Hepatic stellate cell (primary cell): ENCODE measurements around the gene MOB3B.

ENCODE experiments used
- DNase-seq: peaks from one replicate; pipeline ENCODE4 v3.0.0; 2011; ENCODE audit warnings: low spot score

The MOB3B gene

GRCh38 chr9:27540502-27540901 is 10.9 kb upstream of the MOB3B start:
- no peak for DNase-seq

- DNase-seq, result peak; percentile 24
These were observed 10.1 kb upstream of the MOB3B start for GRCh38 chr9:27539479-27540441.

GRCh38 chr9:27538647-27539046 is 9.0 kb upstream of the MOB3B start:
- no peak for DNase-seq

- no peak for DNase-seq
These were observed 8.1 kb upstream of the MOB3B start for GRCh38 chr9:27537756-27538155.

DNA sequence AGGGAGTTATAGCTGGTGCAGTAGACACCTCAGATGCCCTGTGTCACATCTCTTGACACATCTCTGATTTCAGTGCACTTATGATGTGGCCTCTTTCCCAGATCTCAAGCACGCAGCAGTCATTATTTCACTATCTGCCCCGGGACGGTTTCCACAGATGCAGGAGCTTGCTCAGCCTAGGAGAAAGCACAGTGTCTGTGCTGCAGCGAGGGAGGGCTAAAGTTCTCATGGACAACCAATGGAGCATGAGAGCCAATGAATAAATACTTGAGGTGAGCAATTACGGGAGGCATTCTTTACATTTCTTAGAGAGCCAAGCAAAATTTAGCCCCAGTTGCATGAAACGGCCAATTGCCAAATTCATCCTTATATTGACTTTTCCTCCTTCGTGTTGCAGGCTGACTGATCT is 7.4 kb upstream of the MOB3B start:
- DNase-seq, result no peak

- DNase-seq, result no peak
These were observed 6.6 kb upstream of the MOB3B start for GRCh38 chr9:27536168-27536567.

DNA sequence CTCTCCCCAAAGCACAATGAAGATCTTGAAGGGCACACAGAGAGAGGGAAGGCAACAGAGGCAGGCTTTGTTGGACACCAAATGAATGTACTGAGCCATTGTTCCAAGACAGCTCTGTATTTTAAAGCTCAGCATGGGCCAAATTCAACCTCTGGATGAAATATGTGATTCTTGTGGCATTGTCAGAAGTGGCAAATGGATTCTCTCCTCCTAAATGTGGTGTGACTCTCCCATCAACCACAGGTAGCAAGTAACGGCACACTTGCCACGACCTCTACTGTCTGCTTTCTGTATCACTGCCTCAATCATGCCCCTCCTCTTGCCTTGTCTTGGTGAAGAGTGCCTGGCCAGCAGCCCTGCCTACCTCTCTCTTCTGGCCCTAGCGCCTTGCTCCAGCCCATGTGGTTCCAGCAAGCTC is 6.1 kb upstream of the MOB3B start:
- no peak for DNase-seq

DNA sequence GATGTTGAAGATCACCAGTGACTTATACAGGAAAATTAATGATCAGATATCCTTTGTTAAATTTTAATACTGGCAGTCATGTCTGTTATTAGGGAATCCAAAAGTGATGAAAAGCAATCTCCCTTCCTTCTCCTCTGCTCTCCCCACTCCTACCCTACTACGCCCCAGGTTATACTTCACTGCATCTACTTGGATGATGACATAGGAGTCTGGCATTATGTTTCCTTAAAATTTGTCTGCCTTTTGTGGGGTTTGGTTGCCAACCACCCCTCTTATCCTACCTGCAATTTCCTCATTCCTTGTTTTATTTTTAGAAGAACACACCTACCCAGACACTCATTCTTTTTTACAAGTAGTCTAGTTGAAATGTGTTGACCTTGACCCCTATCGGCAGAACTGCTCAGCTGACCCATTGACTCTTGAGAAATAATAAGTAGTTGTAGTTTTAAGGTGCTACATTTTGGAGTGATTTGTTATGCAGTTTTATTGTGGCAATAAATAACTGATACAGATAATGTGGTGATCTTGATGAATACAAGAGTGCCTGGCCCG is 5.1 kb upstream of the MOB3B start:
- no peak for DNase-seq

GRCh38 chr9:27534131-27534530 is 4.5 kb upstream of the MOB3B start:
- DNase-seq, result no peak

- DNase-seq, result no peak
These were observed 3.7 kb upstream of the MOB3B start for GRCh38 chr9:27533311-27533710.

- DNase-seq, result no peak
These were observed 2.4 kb upstream of the MOB3B start for GRCh38 chr9:27532046-27532445.

DNA sequence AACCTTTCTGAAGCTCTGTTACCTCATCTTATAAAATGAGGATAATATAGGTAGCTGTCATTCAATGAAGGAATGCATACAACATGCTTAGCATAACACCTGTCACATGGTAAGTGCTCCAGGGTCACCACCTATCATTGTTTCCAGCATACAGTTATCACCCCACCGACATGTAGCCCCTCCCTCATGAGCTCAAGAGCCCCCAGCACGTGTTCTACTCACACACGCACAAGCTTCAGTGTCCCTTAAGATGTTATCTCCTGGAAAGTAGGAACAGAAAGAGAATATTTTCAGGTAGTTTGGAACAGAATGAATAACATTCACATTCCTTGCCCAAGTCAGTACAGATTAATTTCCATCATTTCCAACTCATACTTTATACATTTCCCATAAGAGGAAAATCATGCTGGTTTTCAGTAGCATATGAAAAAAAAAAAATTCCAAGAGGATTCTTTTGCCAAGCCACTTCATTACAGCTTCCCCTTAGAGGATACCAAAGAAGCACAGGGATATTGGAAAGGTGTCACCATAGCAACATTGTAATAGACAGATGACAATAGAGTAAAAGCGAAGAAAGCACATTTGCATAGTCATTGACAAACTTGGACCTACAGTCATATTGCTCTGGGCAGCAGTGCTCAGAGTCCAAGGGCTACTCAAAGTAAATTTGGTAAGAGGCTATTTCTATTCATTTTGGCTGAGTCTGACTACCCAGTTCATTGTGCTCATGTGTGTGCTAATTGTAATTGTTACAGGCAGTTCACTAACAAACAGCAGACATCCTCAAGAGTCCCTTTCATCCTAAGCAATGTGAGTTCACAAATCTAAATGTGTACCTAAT is 1.5 kb upstream of the MOB3B start:
- DNase-seq, result no peak

DNA sequence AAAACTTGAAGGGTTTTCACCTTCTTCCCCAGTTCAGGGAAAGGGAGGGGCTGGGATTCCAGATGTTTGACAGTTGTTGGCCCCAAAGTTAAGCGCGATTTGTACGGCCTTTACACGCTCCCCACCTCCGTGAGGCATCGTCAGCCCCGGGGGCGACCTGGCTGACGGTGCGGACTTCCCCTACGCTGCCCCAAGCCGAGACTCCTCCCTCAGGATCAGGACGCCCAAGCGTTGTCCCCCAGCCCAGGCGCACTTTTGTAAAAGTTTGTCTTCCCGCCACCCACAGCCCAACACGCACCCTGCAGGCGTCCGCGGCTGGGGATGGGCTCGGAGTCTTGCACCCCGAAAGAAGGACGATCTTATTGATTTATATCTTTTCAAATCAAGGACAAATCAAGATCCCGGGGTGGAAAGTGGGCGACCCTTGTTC is 713 bp downstream of the MOB3B start:
- DNase-seq, result peak; percentile 18

- peak; percentile 26 for DNase-seq
These were observed 1.3 kb downstream of the MOB3B start for GRCh38 chr9:27528076-27528885.

DNA sequence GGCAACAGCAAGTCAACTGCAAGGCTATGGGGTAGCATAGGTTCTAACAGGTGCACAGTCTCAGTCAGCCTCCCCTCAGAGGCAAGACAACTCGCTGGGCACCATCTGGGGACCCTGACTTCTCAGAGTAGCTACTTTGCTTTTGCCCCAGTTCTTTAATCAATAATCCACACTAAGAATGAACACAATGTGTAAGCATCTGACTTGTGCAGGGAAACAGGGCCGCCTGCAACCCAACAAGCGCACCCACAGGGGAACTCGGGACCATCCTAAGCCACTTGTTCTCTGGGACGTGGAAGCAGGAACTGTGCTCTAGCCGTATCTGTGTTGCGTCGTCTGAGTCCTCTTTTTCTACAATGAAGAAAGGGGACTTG is 1.9 kb downstream of the MOB3B start:
- no peak for DNase-seq

DNA sequence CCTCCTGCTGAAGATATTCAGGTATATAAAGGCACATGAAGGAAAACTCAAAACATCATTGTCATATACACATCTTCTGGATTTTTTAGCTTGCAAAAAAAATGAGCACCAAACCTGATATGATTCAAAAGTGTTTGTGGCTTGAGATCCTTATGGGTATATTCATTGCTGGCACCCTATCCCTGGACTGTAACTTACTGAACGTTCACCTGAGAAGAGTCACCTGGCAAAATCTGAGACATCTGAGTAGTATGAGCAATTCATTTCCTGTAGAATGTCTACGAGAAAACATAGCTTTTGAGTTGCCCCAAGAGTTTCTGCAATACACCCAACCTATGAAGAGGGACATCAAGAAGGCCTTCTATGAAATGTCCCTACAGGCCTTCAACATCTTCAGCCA is 5.4 kb downstream of the MOB3B start, which contains the start of gene IFNK:
Gene IFNK, plus strand, starts transcription at position 55 of the 400 bp plus-strand sequence. Its CDS starts 47 bp downstream, at position 102.
- DNase-seq, result no peak

DNA sequence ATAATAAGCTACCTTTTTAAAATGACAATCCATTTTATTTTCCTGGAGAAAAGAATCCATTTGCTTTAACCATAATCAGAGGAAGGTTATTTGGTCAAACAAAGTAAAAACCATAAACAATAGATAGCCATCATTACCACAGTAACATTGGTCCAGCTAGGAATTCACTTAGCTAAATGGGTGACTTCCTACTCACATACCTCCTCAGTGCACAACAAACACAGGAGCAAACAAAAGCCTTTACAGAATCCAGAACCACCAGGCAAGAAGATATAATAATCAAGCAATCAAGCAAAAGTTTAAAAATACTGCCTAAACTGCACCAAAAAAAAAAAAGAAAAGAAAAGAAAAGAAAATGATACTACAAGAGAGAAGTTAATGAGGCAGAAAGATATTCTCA is 6.5 kb downstream of the MOB3B start:
- DNase-seq, result no peak

DNA sequence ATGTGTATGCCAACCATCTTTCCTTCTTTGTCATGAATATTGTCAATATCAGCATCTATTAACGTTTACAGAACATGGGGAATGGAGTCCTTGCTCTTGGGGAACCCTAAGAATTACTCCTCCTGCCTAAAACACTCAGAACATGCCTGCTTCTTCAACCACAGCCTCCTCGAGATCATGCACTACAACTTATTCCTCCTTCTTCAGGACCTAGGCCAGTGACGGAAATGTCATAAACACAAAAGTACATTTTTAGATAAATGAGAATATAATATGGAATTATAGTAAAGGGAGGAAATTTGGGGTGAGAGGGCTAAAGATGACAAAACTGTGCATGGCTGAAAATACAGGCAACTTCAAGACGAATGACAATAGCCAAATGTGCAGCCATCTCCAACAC is 8.6 kb downstream of the MOB3B start:
- no peak for DNase-seq

DNA sequence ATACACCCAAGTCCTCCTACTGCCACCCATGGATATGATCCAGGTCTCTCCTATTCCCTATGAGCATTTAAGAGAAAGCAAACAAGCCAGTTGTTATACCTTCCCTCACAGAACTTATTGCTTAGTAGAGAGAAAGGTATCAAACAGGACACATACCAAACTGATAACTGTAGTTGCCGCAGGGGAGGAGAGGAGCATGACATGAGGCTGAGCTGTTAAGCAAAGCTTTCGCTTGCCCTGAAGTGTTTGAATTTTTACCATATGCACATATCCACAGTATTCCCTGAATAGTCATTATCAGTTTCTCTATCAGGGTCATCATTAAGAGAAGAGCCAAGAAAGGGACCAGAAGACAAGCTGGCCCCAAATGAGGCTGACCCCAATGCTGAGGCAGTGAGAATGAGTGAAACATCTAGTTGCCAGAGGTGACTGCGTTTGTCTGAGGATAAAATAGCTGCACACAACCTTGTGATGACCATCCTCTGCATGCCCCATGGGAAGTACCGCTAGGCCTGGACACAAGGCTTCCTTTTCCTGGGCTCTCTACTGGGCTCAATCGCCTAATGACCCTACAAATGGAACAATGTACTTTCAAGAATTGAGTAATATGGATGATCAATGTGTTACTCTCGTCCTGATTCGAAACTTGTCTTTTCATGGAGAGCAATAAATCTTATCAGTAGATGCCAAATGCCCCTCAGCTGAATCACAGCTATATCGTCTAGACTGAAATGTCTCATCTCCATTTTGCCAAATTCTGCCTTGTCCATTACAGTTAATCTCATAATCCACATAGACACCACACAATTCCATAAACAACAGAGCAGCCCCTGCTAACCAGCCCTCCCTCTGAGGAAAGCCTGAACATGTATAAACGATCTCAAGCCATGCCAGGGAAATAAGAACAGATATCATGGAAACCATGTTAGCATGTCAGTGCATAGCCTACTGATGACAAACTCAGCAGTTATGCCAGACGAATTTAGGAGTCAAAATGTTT is 9.8 kb downstream of the MOB3B start:
- DNase-seq, result no peak

DNA sequence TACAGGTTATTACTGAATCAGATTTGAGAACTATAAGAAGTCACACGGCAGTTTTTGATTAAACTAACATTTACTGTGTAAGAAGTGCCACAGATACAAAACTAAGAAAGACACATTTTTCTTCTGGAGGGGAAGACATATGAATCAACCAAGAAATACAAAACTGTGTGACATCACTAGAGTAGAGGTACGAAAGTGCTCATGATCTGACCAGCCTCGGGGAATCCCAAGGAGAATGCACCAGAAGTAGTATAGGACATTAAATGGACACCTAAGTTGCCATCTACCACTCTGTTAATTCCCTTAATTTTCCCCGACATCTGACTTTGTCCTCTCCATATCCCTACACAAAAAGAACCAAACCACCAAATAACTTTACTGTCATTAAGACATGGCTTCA is 10.8 kb downstream of the MOB3B start:
- DNase-seq, result no peak
